Mucosa of descending colon (tissue), 3 donors: ENCODE data around the gene LGR6. TPM values are rescaled to one million over a fixed set of nuclear protein-coding genes. Genes with fewer than 3 reads are reported as not detected.

Source experiments
- ATAC-seq: fragments of 200-7000 bp; cut with Tn5 transposase; one replicate; pipeline ENCODE4 v1.9.1; 2020; ENCODE audit warnings: mild to moderate bottlenecking, moderate library complexity
- DNase-seq, 3 donors: peaks; one replicate each; pipeline ENCODE4 v3.0.0-alpha.2; 2020
- H3K36me3 ChIP-seq: fragments of 200-600 bp; one replicate; pipeline ENCODE4 v1.8.0; 2021; ENCODE audit warnings: low read depth, mild to moderate bottlenecking
- H3K4me1 ChIP-seq: fragments of 200-600 bp; one replicate; pipeline ENCODE4 v1.8.0; 2021; ENCODE audit warnings: low read depth, mild to moderate bottlenecking
- H3K4me3 ChIP-seq: fragments of 200-600 bp; one replicate; pipeline ENCODE4 v1.8.0; 2021; ENCODE audit warnings: mild to moderate bottlenecking
- H3K9me3 ChIP-seq: fragments of 200-600 bp; one replicate; pipeline ENCODE4 v1.8.0; 2021; ENCODE audit warnings: mild to moderate bottlenecking
- intact Hi-C, 2 donors: fragments of 100-400 bp; cut with DNase I in 1 of 2; cut with micrococcal nuclease in 1 of 2; formaldehyde crosslinking; loops; one replicate each; pipeline versions ENCODE4 v1.11.0 to v1.11.1; 2022; cut with DNase I, micrococcal nuclease
- total RNA-seq, 3 donors: library from RNA; stranded (reverse); fragmentation: NEBNext Ultra II Directional in 2 of 3; extraction: Animal tissue kit (Norgen Biotek cat#: 25700) in 2 of 3; gene quantifications; one replicate each; pipeline versions ENCODE4 v1.2.1 to v1.2.4, GENCODE V29; 2021 to 2023
- TF ChIP-seq, protein P1 (sequence below): fragments of 200-600 bp; IDR thresholded peaks from one replicate; pipeline ENCODE4 v1.8.0; 2022; ENCODE audit warnings: antibody characterized with exemption, mild to moderate bottlenecking
- donor health status: DM: no; HTN: no; CAD: no; lungs with moderate emphysema.
- donor health status: DM: no; HTN: no; CAD: no.
- donor health status: DM: no; HTN: yes; CAD: no.

LGR6 gene
- total RNA-seq, 3 donors from 2014 or later, result 0.66 to 4.2 (median 1.3) TPM

DNA sequence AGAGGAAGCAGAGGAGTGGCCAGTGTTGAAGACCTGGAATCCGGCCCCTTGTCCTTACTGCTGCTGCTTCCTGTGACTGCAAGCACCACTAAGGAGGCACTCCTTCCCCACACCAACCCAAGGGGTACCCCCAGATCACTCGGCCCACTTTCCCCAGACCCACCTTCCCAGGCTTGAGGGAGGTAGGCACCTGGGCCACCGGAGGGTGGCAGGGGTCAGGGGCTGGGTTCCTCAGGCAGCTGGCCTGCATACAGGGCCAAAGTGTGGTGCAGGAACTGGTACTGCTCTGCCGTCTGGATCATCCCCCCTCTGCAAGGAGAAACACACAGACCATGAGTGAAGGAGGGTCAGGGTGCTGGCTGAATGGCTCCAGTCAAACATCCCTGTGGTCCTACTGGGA lies 45.2 kb upstream of the LGR6 start:
- TF ChIP-seq, protein P1, sequence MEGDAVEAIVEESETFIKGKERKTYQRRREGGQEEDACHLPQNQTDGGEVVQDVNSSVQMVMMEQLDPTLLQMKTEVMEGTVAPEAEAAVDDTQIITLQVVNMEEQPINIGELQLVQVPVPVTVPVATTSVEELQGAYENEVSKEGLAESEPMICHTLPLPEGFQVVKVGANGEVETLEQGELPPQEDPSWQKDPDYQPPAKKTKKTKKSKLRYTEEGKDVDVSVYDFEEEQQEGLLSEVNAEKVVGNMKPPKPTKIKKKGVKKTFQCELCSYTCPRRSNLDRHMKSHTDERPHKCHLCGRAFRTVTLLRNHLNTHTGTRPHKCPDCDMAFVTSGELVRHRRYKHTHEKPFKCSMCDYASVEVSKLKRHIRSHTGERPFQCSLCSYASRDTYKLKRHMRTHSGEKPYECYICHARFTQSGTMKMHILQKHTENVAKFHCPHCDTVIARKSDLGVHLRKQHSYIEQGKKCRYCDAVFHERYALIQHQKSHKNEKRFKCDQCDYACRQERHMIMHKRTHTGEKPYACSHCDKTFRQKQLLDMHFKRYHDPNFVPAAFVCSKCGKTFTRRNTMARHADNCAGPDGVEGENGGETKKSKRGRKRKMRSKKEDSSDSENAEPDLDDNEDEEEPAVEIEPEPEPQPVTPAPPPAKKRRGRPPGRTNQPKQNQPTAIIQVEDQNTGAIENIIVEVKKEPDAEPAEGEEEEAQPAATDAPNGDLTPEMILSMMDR, result no peak
- no peak for ATAC-seq

DNA sequence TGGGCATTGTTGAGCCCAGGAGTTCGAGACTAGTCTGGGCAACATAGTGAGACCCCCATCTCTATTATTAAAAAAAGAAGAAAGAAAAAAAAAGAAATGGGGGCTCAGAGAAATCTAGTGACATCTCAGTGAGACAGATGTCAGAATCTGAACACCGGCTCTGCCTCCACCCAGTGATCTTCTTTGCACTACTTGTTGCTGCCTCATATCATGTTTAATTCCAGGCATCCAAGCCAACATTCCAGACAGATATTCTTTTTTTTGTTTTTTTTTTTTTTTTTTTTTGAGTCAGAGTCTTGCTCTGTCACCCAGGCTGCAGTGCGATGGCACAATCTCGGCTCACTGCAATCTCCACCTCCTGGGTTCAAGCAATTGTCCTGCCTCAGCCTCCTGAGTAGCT lies 44.0 kb upstream of the LGR6 start:
- H3K36me3 ChIP-seq, result no peaks in the 10 kb centered on the region
- no peak overlapping the region for H3K4me3 ChIP-seq
- DNase-seq (no peak), ATAC-seq (no peak)
- no peaks in the 10 kb centered on the region for H3K9me3 ChIP-seq
- intact Hi-C loops, result no loop called here
- H3K4me1 ChIP-seq, result peaks cover 5% of the 10 kb centered on the region
- TF ChIP-seq, protein P1, result no peak

More for the DNA sequence above, 45.2 kb upstream of the LGR6 start:
- intact Hi-C loops, result no loop called here
- H3K36me3 ChIP-seq, result no peaks in the 10 kb centered on the region
- DNase-seq, result no peak
- peaks cover 5% of the 10 kb centered on the region for H3K4me1 ChIP-seq
- H3K4me3 ChIP-seq, result no peak overlapping the region
- H3K9me3 ChIP-seq, result no peaks in the 10 kb centered on the region

DNA sequence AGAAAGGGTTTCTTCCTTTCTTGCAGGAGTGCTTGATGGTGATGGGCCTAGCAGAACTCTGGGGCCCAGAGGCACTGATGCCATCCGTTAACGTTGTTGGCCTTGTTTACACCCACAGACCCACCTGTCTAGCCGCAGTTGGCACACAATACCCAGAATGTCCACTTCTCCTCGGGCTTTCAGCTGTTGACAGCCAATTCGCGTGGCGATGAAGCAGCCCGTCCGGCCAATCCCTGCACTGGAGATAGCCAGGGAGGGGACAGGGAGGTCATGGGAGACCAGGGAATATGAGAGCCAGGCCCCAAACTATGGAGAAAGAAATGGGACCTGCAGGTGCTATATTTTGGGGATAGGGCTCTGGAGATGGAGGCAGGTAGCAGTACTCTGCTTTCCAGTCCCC lies 43.4 kb upstream of the LGR6 start:
- Histone ChIP-seq H3K9me3 (no peaks in the 10 kb centered on the region), H3K36me3 (no peaks in the 10 kb centered on the region), H3K4me3 (no peak overlapping the region), H3K4me1 (peaks cover 9% of the 10 kb centered on the region)
- ATAC-seq (no peak), DNase-seq (no peak)
- intact Hi-C loops, result no loop called here
- TF ChIP-seq, protein P1, result no peak

DNA sequence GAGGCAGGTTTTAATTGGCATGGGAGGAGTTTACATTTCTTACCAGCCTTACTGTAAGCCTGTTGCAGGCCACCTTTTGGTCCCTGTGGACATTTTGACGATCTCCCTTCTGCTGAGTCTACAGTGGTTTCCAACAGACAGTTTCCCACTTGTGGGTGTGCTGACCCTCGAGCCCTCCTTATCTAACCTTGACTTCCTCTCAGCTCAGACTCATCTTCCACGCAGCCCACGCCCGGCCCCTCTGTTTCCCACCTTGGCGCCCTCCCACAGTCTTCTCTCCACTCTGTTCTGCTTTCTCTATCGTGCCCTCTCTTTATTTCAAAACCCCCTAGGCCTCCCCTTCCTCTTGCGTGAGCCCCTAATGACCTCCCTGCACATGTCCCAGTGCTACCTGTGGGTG lies 43.0 kb upstream of the LGR6 start:
- Histone ChIP-seq H3K4me1 (peaks cover 9% of the 10 kb centered on the region), H3K4me3 (no peak overlapping the region), H3K9me3 (no peaks in the 10 kb centered on the region), H3K36me3 (no peaks in the 10 kb centered on the region)
- DNase-seq (no peak), ATAC-seq (no peak)
- intact Hi-C loops, result no loop called here
- TF ChIP-seq, protein P1, result no peak

- peaks cover 11% of the 10 kb centered on the region for H3K4me1 ChIP-seq
- no peak for DNase-seq
These were observed 42.6 kb upstream of the LGR6 start for GRCh38 chr1:202151045-202151444.

DNA sequence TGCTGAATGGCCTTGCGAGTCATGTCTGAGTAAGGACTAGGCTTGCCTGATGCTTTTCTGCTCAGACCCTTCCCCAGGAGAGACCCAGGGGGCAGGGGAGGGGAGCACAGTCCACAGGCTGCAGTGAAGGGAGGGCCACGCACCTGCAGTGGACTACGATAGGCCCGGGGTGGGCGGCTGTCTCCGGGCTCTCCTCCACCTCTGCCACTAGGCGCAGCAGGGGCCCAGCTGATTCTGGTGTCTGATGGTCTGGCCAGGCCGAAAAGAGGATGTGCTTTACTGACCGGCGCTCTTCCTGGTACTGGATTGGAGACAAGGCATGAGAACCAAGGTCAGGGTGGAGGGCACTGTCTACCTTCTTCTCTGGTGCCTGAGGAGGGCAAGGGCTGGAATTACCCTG lies 41.2 kb upstream of the LGR6 start:
- ATAC-seq (no peak), DNase-seq (no peak)
- intact Hi-C loops, result no loop called here
- Histone ChIP-seq H3K36me3 (no peaks in the 10 kb centered on the region), H3K9me3 (no peaks in the 10 kb centered on the region), H3K4me3 (no peak overlapping the region), H3K4me1 (peaks cover 11% of the 10 kb centered on the region)
- TF ChIP-seq, protein P1, result no peak

More at GRCh38 chr1:202151045-202151444, 42.6 kb upstream of the LGR6 start:
- no peaks in the 10 kb centered on the region for H3K36me3 ChIP-seq
- no peak for ATAC-seq
- TF ChIP-seq, protein P1, result no peak
- intact Hi-C loops, result no loop called here
- no peaks in the 10 kb centered on the region for H3K9me3 ChIP-seq
- no peak overlapping the region for H3K4me3 ChIP-seq
